HepG2 (cell line): ENCODE measurements around the gene SEH1L. TPM values are rescaled to one million over a fixed set of nuclear protein-coding genes. Genes with fewer than 3 reads are reported as not detected.

Experiments
- BRD4 ChIP-seq: sonication (generic); formaldehyde crosslinking; IDR thresholded peaks from 2 replicates; pipeline ENCODE4 v1.4.0; 2020; ENCODE audit warnings: missing genetic modification reagents
- CAMTA2 ChIP-seq: sonication (generic); formaldehyde crosslinking; IDR thresholded peaks from 2 replicates; pipeline ENCODE4 v1.4.0; 2020; ENCODE audit warnings: mild to moderate bottlenecking, missing genetic modification reagents, borderline replicate concordance
- CENPBD1 ChIP-seq: sonication (generic); formaldehyde crosslinking; IDR thresholded peaks from 2 replicates; pipeline ENCODE4 v1.8.0; 2022; ENCODE audit warnings: missing genetic modification reagents, low read depth, mild to moderate bottlenecking, borderline replicate concordance
- FOXA3 ChIP-seq: IDR thresholded peaks from 2 replicates; pipeline ENCODE4 v1.6.1; 2016; ENCODE audit warnings: missing genetic modification reagents, missing compliant biosample characterization
- GZF1 ChIP-seq: sonication (generic); formaldehyde crosslinking; IDR thresholded peaks from 2 replicates; pipeline ENCODE4 v1.5.1; 2020; ENCODE audit warnings: mild to moderate bottlenecking, missing genetic modification reagents
- HIVEP1 ChIP-seq: sonication (generic); formaldehyde crosslinking; IDR thresholded peaks from 2 replicates; pipeline ENCODE4 v1.4.0; 2020; ENCODE audit warnings: mild to moderate bottlenecking, missing genetic modification reagents
- HNF4A ChIP-seq: sonication (generic); formaldehyde crosslinking; IDR thresholded peaks from 2 replicates; pipeline ENCODE4 v1.4.0; 2020; ENCODE audit warnings: missing genetic modification reagents
- LRRFIP1 ChIP-seq: sonication (generic); formaldehyde crosslinking; conservative IDR thresholded peaks from 2 replicates; pipeline ENCODE4 v1.4.0; 2020; ENCODE audit warnings: missing genetic modification reagents
- SATB2 ChIP-seq: sonication (generic); formaldehyde crosslinking; IDR thresholded peaks from 2 replicates; pipeline ENCODE4 v1.5.0; 2020; ENCODE audit warnings: missing genetic modification reagents
- SMAD3 ChIP-seq: sonication (generic); formaldehyde crosslinking; IDR thresholded peaks from 2 replicates; pipeline ENCODE4 v1.4.0; 2020; ENCODE audit warnings: missing genetic modification reagents
- TFDP2 ChIP-seq: sonication (generic); formaldehyde crosslinking; IDR thresholded peaks from 2 replicates; pipeline ENCODE4 v1.4.0; 2020; ENCODE audit warnings: missing genetic modification reagents
- TRIM24 ChIP-seq: sonication (generic); formaldehyde crosslinking; IDR thresholded peaks from 2 replicates; pipeline ENCODE4 v1.8.0; 2022; ENCODE audit warnings: mild to moderate bottlenecking, missing genetic modification reagents
- ZBTB21 ChIP-seq: sonication (generic); formaldehyde crosslinking; IDR thresholded peaks from 2 replicates; pipeline ENCODE4 v1.4.0; 2020; ENCODE audit warnings: missing genetic modification reagents
- ZBTB42 ChIP-seq: sonication (generic); formaldehyde crosslinking; IDR thresholded peaks from 2 replicates; pipeline ENCODE4 v1.5.0; 2020; ENCODE audit warnings: mild to moderate bottlenecking, missing genetic modification reagents
- ZNF276 ChIP-seq: sonication (generic); formaldehyde crosslinking; IDR thresholded peaks from 2 replicates; pipeline ENCODE4 v1.4.0; 2020; ENCODE audit warnings: mild to moderate bottlenecking, low read depth, missing genetic modification reagents
- ZNF343 ChIP-seq: sonication (generic); formaldehyde crosslinking; IDR thresholded peaks from 2 replicates; pipeline ENCODE4 v1.4.0; 2020; ENCODE audit warnings: mild to moderate bottlenecking, missing genetic modification reagents
- ZNF550 ChIP-seq: sonication (generic); formaldehyde crosslinking; IDR thresholded peaks from 2 replicates; pipeline ENCODE4 v1.4.0; 2020; ENCODE audit warnings: mild to moderate bottlenecking, missing genetic modification reagents, borderline replicate concordance
- ZNF557 ChIP-seq: sonication (generic); formaldehyde crosslinking; IDR thresholded peaks from 2 replicates; pipeline ENCODE4 v1.4.0; 2020; ENCODE audit warnings: missing genetic modification reagents
- ZNF761 ChIP-seq: sonication (generic); formaldehyde crosslinking; conservative IDR thresholded peaks from 2 replicates; pipeline ENCODE4 v1.4.0; 2020; ENCODE audit warnings: mild to moderate bottlenecking, missing genetic modification reagents
- polyA plus RNA-seq, 8 experiments: library from polyadenylated mRNA; depleted of rRNA in 3 of 8; stranded (reverse) in 7 of 8; unstranded in 1 of 8; fragments of >200 nt; fragmentation: Illumina TruSeq in 4 of 8; extraction: Trizol in 4 of 8; gene quantifications; 2 replicates each; pipeline versions ENCODE4 v1.2.1 to v1.2.3, GENCODE V29; 2011 to 2016; ENCODE audit warnings: low read depth in 4 of 8, missing spikeins in 1 of 8, mixed read lengths in 1 of 8; ENCODE audit not compliant: insufficient read depth in 1 of 8
- total RNA-seq, 5 experiments: library from RNA; depleted of rRNA; stranded (reverse); fragments of >200 nt; fragmentation: Illumina TruSeq; extraction: Trizol; gene quantifications; 2 replicates each; pipeline ENCODE4 v1.2.3, GENCODE V29; 2016; ENCODE audit warnings: low read depth in 1 of 5
- TF ChIP-seq, protein P1 (sequence below): sonication (generic); formaldehyde crosslinking; IDR thresholded peaks from 2 replicates; pipeline ENCODE4 v1.8.0; 2023; ENCODE audit warnings: mild to moderate bottlenecking, missing genetic modification reagents
- TF ChIP-seq, protein P2 (sequence below): sonication (generic); formaldehyde crosslinking; IDR thresholded peaks from 2 replicates; pipeline ENCODE4 v1.9.0; 2021; ENCODE audit warnings: missing genetic modification reagents, mild to moderate bottlenecking, borderline replicate concordance

SEH1L gene
- total and polyA plus RNA-seq, 2 of the 13 experiments (the other 11 are each of a cell fraction or from before 2014, with no cell fraction given): 59.6 to 63.5 TPM

DNA sequence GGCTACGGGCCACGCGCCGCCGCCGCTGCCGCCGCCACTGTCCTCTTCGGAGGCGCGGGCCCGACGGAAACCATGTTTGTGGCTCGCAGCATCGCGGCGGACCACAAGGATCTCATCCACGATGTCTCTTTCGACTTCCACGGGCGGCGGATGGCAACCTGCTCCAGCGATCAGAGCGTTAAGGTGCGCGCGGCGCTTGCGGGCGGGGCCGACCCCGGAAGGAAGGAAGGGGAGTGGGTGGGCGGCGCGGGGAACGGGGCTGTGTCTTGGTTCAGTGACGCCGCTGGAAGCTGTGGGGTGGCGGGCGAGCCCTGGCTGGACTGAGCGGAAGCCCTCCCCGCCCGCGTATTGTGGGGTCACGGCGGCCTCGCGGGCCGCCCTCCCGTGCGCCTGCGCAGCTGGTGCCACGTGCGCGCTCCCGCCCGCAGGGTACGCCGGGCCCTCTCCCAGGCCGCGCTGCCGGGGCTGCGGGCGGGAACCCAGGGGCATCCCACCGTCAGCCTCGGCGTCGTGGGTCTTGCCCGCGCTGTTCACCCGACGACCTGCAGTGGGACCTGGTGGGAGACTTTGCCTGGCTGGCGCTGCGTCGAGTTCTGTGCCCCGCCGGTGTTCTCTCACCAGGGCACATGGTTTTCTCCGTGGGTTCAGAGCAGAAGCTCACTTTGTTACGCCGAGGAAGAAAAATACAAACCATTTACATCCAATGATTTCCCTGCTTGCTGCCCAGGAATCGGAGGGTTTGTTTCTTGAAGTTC lies 416 bp downstream of the SEH1L start (continued):
- peak; percentile 96 for TF ChIP-seq ZNF761 (CRISPR knock-in tag)
- 0 out of 2 replicates have a peak, but pooled peaks have one; percentile 57 for TF ChIP-seq SMAD3 (CRISPR knock-in tag)
- TF ChIP-seq HIVEP1 (CRISPR knock-in tag): peak; percentile 16; the same call in 1 of the 2 replicates
- peak; percentile 36; the same call in 1 of the 2 replicates for TF ChIP-seq FOXA3 (CRISPR knock-in tag)
- TF ChIP-seq, protein P1, sequence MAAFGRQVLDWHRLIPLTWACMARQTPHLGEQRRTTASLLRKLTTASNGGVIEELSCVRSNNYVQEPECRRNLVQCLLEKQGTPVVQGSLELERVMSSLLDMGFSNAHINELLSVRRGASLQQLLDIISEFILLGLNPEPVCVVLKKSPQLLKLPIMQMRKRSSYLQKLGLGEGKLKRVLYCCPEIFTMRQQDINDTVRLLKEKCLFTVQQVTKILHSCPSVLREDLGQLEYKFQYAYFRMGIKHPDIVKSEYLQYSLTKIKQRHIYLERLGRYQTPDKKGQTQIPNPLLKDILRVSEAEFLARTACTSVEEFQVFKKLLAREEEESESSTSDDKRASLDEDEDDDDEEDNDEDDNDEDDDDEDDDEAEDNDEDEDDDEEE (CRISPR knock-in tag): peak; percentile 99
- peak; percentile 96 for TF ChIP-seq TFDP2 (CRISPR knock-in tag)
- no peak for TF ChIP-seq ZBTB21 (CRISPR knock-in tag)
- peak; percentile 25 for TF ChIP-seq HNF4A (CRISPR knock-in tag)
- TF ChIP-seq TRIM24 (CRISPR knock-in tag): no peak
- peak; percentile 99; the same call in 1 of the 2 replicates for TF ChIP-seq CENPBD1
- peak; percentile 72 for TF ChIP-seq ZNF557 (CRISPR knock-in tag)
- TF ChIP-seq CAMTA2: no peak; the same call in 1 of the 2 replicates
- no peak for TF ChIP-seq ZBTB42 (CRISPR knock-in tag)
- 0 out of 2 replicates have a peak, but pooled peaks have one; percentile 48 for TF ChIP-seq LRRFIP1 (CRISPR knock-in tag)
- TF ChIP-seq GZF1: no peak; the same call in 1 of the 2 replicates
- TF ChIP-seq, protein P2, sequence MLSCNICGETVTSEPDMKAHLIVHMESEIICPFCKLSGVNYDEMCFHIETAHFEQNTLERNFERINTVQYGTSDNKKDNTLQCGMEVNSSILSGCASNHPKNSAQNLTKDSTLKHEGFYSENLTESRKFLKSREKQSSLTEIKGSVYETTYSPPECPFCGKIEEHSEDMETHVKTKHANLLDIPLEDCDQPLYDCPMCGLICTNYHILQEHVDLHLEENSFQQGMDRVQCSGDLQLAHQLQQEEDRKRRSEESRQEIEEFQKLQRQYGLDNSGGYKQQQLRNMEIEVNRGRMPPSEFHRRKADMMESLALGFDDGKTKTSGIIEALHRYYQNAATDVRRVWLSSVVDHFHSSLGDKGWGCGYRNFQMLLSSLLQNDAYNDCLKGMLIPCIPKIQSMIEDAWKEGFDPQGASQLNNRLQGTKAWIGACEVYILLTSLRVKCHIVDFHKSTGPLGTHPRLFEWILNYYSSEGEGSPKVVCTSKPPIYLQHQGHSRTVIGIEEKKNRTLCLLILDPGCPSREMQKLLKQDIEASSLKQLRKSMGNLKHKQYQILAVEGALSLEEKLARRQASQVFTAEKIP (CRISPR knock-in tag): no peak
- no peak for TF ChIP-seq BRD4
- peak; percentile 86 for TF ChIP-seq ZNF343 (CRISPR knock-in tag)
- no peak for TF ChIP-seq ZNF550 (CRISPR knock-in tag)
- TF ChIP-seq SATB2: peak; percentile 93
- peak; percentile 97 for TF ChIP-seq ZNF276 (CRISPR knock-in tag)
